ENCODE measurements around the gene RERE.

DNA sequence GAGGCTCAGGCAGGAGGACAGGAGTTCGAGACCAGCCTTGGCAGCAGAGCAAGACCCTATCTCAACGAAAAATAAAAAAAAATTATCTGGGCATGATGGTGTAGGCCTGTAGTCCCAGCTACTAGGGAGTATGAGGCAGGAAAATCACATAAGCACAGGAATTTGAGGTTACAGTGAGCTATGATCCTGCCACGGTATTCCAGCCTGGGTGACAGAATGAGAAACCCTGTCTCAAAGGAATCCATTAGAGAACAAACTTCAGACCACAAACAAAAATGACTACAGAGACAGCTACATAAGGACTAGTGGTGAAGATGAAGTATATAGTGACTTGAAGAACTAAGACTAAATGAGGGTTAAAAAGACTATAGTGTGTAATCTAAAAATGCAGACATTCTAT lies 233.1 kb downstream of the RERE start:
- TF ChIP-seq, protein P1, sequence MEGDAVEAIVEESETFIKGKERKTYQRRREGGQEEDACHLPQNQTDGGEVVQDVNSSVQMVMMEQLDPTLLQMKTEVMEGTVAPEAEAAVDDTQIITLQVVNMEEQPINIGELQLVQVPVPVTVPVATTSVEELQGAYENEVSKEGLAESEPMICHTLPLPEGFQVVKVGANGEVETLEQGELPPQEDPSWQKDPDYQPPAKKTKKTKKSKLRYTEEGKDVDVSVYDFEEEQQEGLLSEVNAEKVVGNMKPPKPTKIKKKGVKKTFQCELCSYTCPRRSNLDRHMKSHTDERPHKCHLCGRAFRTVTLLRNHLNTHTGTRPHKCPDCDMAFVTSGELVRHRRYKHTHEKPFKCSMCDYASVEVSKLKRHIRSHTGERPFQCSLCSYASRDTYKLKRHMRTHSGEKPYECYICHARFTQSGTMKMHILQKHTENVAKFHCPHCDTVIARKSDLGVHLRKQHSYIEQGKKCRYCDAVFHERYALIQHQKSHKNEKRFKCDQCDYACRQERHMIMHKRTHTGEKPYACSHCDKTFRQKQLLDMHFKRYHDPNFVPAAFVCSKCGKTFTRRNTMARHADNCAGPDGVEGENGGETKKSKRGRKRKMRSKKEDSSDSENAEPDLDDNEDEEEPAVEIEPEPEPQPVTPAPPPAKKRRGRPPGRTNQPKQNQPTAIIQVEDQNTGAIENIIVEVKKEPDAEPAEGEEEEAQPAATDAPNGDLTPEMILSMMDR (IDR thresholded peaks at IDR 0.05), result no peak
- TF ChIP-seq POLR2A (IDR thresholded peaks at IDR 0.05) (no peak), POLR2AphosphoS5 (IDR thresholded peaks at IDR 0.05; ENCODE audit: insufficient read depth in 1 of 2, low read depth in 1 of 2) (no peak)
